Activated CD8-positive, alpha-beta memory T cell treated with anti-CD3 and anti-CD28 coated beads for 4 hours (primary cell): ENCODE measurements around the gene MCCC2.
A peak's percentile ranks its signal among the peaks of the same experiment; 100 is the strongest.
"Not testable (repeated sequence)": the region's sequence is repeated elsewhere in the genome, so short reads cannot be mapped to it uniquely, and the experiment has no call there.

Source experiments
- DNase-seq, 2 donors: peaks; one replicate each; pipeline ENCODE4 v3.0.0-alpha.2; 2020; ENCODE audit warnings: low read depth in 2 of 2

The MCCC2 gene

GRCh38 chr5:71597001-71597400 lies 9.9 kb downstream of the MCCC2 start:
- no peak for DNase-seq

- no peak for DNase-seq
Observed at GRCh38 chr5:71600783-71601182, 13.6 kb downstream of the MCCC2 start.

GRCh38 chr5:71601222-71602026 lies 14.3 kb downstream of the MCCC2 start:
- peak; percentile 44 to 69 for DNase-seq

DNA sequence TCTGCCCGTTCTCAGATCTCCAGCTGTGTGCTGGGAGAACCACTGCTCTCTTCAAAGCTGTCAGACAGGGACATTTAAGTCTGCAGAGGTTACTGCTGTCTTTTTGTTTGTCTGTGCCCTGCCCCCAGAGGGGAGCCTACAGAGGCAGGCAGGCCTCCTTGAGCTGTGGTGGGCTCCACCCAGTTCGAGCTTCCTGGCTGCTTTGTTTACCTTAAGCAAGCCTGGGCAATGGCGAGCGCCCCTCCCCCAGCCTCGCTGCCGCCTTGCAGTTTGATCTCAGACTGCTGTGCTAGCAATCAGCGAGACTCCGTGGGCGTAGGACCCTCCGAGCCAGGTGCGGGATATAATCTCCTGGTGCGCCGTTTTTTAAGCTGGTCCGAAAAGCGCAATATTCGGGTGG lies 22.8 kb downstream of the MCCC2 start:
- not testable (repeated sequence) for DNase-seq

DNA sequence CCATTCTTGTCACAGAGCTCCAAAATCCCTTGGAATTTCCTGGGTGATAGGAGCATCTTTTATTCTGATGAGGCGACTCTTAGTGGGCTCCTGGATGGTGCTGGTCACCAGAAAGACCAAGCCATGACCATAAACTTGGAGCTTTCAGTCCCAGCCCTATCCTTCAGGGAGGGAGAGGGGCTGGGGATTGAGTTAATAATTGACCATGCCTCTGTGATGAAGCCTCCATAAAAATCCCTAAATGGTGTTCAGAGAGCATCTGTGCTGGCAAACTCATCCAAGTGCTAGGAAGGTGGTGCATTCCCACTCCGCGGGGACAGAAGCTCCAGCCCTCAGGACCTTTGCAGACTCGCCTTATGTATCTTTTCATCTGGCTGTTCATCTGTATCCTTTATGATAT lies 28.7 kb downstream of the MCCC2 start:
- no peak for DNase-seq

GRCh38 chr5:71620630-71621029 lies 33.5 kb downstream of the MCCC2 start:
- no peak for DNase-seq

GRCh38 chr5:71621268-71621667 lies 34.1 kb downstream of the MCCC2 start:
- DNase-seq = no peak

GRCh38 chr5:71621741-71622140 lies 34.6 kb downstream of the MCCC2 start:
- no peak for DNase-seq

GRCh38 chr5:71623221-71623794 lies 36.2 kb downstream of the MCCC2 start:
- no peak for DNase-seq

GRCh38 chr5:71629950-71630349 lies 42.8 kb downstream of the MCCC2 start:
- DNase-seq = no peak

DNA sequence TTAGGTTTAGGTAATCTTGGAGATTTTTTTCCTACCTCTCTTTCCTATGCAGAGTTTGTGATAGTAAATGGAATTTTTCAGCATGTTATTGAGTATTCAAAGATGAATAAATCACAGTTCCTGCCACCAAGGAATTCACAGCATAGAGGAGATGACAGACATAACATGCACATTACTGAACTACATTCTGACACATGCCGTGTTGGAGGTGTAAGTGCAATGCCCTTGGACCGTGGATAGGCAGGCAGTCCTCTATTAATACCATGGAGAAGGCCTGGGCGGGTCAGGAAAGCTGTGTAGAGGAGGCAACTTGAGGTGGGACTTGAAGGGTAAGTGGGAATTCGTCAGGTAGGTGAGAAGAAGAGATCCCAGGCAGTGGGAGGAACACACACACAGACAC lies 43.9 kb downstream of the MCCC2 start:
- DNase-seq = no peak

- no peak for DNase-seq
Observed at GRCh38 chr5:71632168-71632567, 45.0 kb downstream of the MCCC2 start.

DNA sequence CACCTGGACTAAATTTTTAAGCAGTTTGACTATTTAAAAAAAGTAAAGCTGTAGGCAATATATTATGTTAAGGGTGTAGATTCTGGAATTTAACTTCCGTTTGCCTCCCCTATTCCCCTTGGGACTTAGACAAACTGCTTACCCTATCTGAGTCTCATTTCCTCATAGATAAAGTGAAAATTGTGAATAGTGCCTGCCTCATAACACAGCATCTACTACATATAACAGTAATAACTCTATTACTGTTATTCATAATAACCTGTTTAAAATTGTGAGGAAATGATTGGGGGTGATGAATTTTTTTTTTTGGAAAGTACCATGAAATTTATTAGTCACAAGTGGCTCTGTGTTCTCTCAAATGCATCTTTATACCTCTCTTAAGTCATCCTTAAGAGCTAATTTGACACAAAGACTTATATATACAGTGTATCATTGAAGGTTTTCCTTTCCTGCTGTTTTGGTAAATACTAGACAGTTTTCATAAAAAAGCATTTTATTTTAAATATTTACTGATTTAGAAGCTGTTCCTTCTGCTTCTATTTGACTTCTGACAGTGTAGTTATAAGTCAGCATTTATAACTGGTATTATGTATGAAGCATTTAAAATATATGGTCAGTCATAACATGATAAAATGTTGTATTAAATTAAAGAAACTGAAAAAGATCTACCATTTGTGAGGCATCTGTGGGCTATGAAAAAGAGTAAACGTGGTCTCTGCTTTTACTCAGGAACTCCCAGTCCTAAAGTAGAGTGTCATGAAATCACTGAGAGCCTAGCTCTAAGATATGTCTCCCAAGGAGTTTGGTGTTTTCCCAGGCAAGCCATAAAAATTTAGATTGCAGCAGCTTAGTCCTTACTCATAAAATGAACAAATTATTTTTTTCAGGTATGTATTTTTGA lies 46.4 kb downstream of the MCCC2 start:
- DNase-seq = no peak

DNA sequence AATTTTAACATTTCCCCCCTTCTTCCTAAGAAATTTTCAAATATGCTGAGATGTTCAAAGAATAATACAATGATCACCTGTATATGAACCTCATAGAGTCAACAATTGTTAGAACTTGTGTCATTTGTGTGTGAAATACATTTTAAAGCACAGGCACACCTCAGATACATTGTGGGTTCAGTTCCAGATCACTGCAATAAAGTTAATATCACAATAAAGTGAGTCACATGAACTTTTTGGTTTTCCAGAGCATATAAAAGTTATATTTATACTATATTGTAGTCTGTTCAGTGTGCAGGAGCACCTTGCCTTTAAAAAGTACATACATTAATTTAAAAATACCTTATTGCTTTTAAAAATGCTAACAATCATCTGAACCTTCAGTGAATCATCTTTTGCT lies 50.0 kb downstream of the MCCC2 start:
- no peak for DNase-seq

GRCh38 chr5:71640408-71640807 lies 53.3 kb downstream of the MCCC2 start:
- no peak for DNase-seq

GRCh38 chr5:71645030-71645429 lies 57.9 kb downstream of the MCCC2 start:
- DNase-seq = no peak

GRCh38 chr5:71650940-71651339 lies 63.8 kb downstream of the MCCC2 start:
- not testable (repeated sequence) for DNase-seq

GRCh38 chr5:71651579-71651978 lies 64.4 kb downstream of the MCCC2 start:
- peak in 1 of 2 donors; percentile 3 for DNase-seq

GRCh38 chr5:71652349-71652748 lies 65.2 kb downstream of the MCCC2 start:
- DNase-seq = no peak

DNA sequence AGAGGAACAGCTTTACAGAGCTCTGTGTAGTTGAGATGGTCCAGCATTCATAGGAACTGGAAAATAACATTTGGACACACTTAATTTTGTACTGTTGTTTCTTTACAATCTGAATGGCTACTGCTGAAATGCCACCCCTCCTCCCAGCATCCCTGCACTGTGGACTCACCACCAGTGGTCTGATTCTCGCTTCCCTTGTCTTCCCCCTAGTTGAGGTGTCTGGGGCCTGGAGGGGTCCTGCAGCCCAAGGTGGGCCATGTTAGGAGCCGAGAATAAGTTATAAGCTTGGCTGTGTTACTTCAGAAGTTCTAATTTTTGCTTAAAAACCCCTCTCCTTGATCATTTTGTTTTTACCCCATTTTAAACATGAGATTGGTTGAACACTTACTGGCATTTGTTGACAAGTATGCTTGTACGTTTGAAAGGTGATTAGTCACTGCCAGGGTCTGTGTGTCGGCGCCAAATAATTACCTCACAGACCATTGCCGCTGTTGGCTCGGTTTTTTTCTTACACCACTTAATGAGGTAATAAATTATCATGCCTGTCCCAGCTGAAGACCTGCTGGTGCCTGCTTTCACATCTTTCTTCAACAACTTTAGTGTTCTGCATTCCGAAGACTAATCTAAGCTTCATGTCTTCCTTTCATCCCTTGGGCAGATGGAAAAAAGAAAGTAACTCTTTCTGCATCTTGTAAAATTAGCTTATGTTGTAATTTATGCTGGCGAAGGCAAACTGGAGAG lies 65.8 kb downstream of the MCCC2 start:
- DNase-seq = no peak

DNA sequence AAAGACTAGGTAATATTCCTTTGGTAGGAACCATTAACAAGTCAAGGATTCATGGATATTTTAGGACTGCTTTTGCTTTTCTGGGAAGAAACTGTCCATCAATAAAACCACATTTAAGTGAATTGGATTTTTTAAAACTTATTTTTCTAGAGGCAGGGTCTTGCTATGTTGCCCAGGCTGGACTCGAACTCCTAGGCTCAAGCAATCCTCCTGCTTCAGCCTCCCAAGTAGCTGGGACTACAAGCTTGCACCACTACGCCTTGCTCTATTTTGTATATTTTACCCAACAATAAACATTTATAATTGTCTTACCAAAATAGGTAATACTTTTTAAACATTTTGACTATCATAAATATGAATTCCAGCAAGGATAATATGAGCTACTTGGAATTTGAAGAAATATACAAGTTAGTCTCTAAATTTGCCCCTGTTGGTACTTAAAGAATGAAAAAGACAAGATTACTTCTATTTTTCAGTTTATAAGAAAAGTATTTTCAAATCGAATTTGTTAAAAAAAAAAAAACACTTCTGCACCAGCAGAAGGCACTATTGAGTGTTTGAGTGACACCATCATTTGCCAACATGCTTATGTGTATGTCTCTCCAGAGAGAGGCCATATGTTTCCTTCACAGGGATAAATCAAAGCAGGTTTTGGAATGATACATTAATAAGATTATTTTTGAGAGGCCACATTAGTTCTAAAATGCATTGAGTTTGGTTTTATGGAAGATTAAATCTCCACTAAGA lies 71.9 kb downstream of the MCCC2 start:
- DNase-seq = no peak
